DMS53 treated with DMSO at 0.1 percent for 48 hours (cell line): Measurements from ENCODE around the gene RASEF.
"Not testable (repeated sequence)": the region's sequence is repeated elsewhere in the genome, so short reads cannot be mapped to it uniquely, and the experiment has no call there.

ENCODE experiments used
- DNase-seq: peaks from one replicate; lab custom pipeline; 2025; ENCODE audit not compliant: unreplicated experiment; lab: John Stamatoyannopoulos, UW

Gene RASEF

GRCh38 chr9:82975176-82975575, 87.8 kb downstream of the RASEF start:
- no peak for DNase-seq

GRCh38 chr9:82972446-82972845, 90.5 kb downstream of the RASEF start:
- no peak for DNase-seq

GRCh38 chr9:82970359-82970758, 92.6 kb downstream of the RASEF start:
- no peak for DNase-seq

- DNase-seq = no peak
Measured at GRCh38 chr9:82969291-82969690, 93.7 kb downstream of the RASEF start.

GRCh38 chr9:82968816-82969215, 94.1 kb downstream of the RASEF start:
- no peak for DNase-seq

GRCh38 chr9:82968388-82968787, 94.6 kb downstream of the RASEF start:
- no peak for DNase-seq

GRCh38 chr9:82961504-82962125, 101.3 kb downstream of the RASEF start:
- peak; percentile 49 for DNase-seq

GRCh38 chr9:82957529-82958379, 105.2 kb downstream of the RASEF start:
- no peak for DNase-seq

- no peak for DNase-seq
Measured at GRCh38 chr9:82949203-82949602, 113.7 kb downstream of the RASEF start.

- no peak for DNase-seq
Measured at GRCh38 chr9:82940376-82940775, 122.6 kb downstream of the RASEF start.

GRCh38 chr9:82939451-82939850, 123.5 kb downstream of the RASEF start:
- peak; percentile 82 for DNase-seq

GRCh38 chr9:82938426-82939218, 124.3 kb downstream of the RASEF start:
- DNase-seq = no peak

GRCh38 chr9:82936561-82936960, 126.4 kb downstream of the RASEF start:
- DNase-seq = not testable (repeated sequence)

GRCh38 chr9:82934949-82935348, 128.0 kb downstream of the RASEF start:
- DNase-seq = peak; percentile 85

- DNase-seq = not testable (repeated sequence)
Measured at GRCh38 chr9:82934025-82934424, 128.9 kb downstream of the RASEF start.

GRCh38 chr9:82930116-82930515, 132.8 kb downstream of the RASEF start:
- DNase-seq = no peak
